Choroid plexus epithelial cell (primary cell): ENCODE measurements around the gene TBX4.
A peak's percentile ranks its signal among the peaks of the same experiment; 100 is the strongest.

Experiments
- DNase-seq: peaks from one replicate; pipeline ENCODE4 v3.0.0-alpha.2; 2010; ENCODE audit warnings: low read depth
- H3K4me3 ChIP-seq: 2 replicates; pipeline ENCODE4 v1.5.1; 2011; ENCODE audit warnings: low read depth, mild to moderate bottlenecking, control low read depth, low read length, moderate library complexity
- CTCF ChIP-seq: conservative IDR thresholded peaks from 2 replicates; pipeline ENCODE4 v1.5.1; 2011; ENCODE audit warnings: low read depth, mild to moderate bottlenecking, control low read depth, inconsistent platforms, low read length, moderate library complexity

TBX4 gene

GRCh38 chr17:61410141-61411010 lies 41.8 kb upstream of the TBX4 start:
- peak overlapping the region; percentile 65 for H3K4me3 ChIP-seq
- DNase-seq: peak; percentile 75
- TF ChIP-seq CTCF: peak; percentile 62

GRCh38 chr17:61411011-61411260 lies 41.3 kb upstream of the TBX4 start:
- peak overlapping the region; percentile 65 for H3K4me3 ChIP-seq

GRCh38 chr17:61411261-61412142 lies 40.7 kb upstream of the TBX4 start:
- TF ChIP-seq CTCF: peak; percentile 32
- peak; percentile 61 for DNase-seq
- peak overlapping the region; percentile 65 for H3K4me3 ChIP-seq

More at GRCh38 chr17:61411011-61411260, 41.3 kb upstream of the TBX4 start:
- DNase-seq: no peak
- TF ChIP-seq CTCF: no peak

DNA sequence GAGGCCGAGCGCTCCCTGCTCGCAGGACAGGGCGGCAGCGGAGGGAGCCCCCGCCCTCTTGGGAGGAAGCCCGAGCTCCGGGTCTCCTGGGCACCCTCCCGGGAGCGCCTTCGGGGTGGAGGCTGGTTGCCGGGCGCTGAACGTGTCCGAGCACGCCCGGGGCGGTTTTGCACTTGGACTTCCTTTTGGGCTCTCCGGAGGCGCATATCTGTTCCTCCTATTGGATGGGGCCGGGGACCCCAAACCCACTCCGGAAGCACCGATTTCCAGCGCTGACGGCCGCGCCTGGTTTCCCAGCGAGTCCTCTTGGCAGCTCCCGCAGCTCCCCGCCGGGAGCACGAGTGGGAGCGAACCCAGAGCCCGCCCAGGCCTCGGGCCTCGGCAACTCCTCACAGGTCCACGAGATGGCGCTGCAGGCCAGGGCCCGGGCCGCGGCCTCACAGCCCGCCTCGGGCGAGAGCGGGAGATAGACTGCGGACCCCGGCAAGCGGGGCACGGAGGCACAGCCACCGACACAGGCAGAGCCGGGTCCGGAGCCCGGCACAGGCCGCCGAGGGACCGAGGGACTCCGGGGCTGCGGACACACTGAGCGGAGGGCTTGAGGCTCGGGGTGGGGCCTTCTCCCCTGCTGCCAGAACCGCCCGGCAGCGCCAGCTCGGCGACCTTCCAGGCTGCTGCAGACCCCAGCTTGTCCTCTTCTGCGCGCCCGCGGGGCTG lies 39.9 kb upstream of the TBX4 start:
- H3K4me3 ChIP-seq: peak overlapping the region; percentile 65
- DNase-seq: peak; percentile 82
- peak; percentile 81 for TF ChIP-seq CTCF

DNA sequence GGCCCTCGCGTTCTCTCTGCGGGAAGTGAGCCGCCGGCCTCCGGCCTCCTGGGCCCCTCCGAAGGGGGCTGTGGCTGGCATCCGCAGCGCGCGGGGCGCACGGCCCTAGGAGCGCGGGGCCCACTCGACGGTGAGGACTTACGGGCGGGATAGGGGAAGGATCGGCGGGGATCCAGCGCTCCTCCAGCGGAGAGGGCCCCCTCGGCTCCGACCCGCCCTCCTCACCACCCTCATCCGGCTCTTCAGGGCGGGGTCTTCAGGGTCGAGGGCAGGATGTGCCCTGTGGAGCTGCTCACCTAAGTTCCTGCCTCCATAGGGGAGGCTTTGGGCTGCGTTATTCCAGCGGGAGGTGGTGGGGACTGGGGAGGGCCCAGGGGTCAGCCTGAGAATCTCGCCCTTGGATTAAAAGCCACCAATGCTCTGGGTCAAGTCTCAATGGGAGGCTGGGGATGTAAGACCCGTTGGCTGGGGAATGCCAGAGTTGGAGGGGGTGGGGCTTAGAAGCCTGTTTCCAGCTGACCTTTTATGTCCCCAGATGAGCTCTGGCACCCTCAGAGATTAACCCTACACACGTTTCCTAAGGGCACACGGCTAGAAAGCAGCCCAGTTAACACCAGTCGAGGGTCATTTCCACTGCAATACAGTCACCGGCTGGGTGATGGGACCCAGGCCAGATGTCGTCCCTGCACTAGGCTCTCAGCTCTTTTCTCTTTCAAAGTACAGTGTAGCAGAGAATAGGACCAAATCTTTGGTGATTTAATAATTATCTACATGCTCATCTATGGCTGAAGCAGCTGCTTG lies 39.2 kb upstream of the TBX4 start:
- DNase-seq: no peak
- no peak for TF ChIP-seq CTCF
- H3K4me3 ChIP-seq: peak overlapping the region; percentile 65

GRCh38 chr17:61413661-61414126 lies 38.5 kb upstream of the TBX4 start:
- H3K4me3 ChIP-seq: no peak overlapping the region
- DNase-seq: no peak
- TF ChIP-seq CTCF: no peak
